Spleen (tissue), 11 donors: Measurements from ENCODE around the gene HRK. TPM values are rescaled to one million over a fixed set of nuclear protein-coding genes. Genes with fewer than 3 reads are reported as not detected.

ENCODE experiments used
- DNase-seq: peaks from one replicate; pipeline ENCODE4 v3.0.0-alpha.2; 2020
- H3K27ac ChIP-seq, 8 donors: fragments of 200-600 bp; sonication (generic) in 7 of 8; 1 replicate in 4 of 8; 2 replicates in 4 of 8; pipeline versions ENCODE4 v1.5.0 to v1.8.0; 2016 to 2021; ENCODE audit warnings: inconsistent platforms in 4 of 8, mild to moderate bottlenecking in 4 of 8, moderate library complexity in 1 of 8
- H3K27me3 ChIP-seq, 7 donors: fragments of 200-600 bp; sonication (generic) in 6 of 7; replicated peaks in 1 of 7; 1 replicate in 4 of 7; 2 replicates in 3 of 7; pipeline versions ENCODE4 v1.5.0 to v1.8.0; 2016 to 2021; ENCODE audit warnings: inconsistent platforms in 3 of 7, mild to moderate bottlenecking in 1 of 7
- H3K36me3 ChIP-seq, 6 donors: fragments of 200-600 bp; sonication (generic) in 5 of 6; 1 replicate in 4 of 6; 2 replicates in 2 of 6; pipeline versions ENCODE4 v1.5.0 to v1.8.0; 2016 to 2021; ENCODE audit warnings: inconsistent platforms in 2 of 6
- H3K4me1 ChIP-seq, 6 donors: fragments of 200-600 bp; sonication (generic) in 5 of 6; 1 replicate in 3 of 6; 2 replicates in 3 of 6; pipeline versions ENCODE4 v1.5.0 to v1.8.0; 2016 to 2021; ENCODE audit warnings: inconsistent platforms in 3 of 6
- H3K4me3 ChIP-seq, 8 donors: fragments of 200-600 bp; sonication (generic) in 7 of 8; 1 replicate in 4 of 8; 2 replicates in 4 of 8; pipeline versions ENCODE4 v1.5.0 to v1.8.0; 2016 to 2021; ENCODE audit warnings: inconsistent platforms in 4 of 8, mild to moderate bottlenecking in 4 of 8, moderate library complexity in 2 of 8
- H3K9me3 ChIP-seq, 8 donors: fragments of 200-600 bp; sonication (generic) in 7 of 8; 1 replicate in 4 of 8; 2 replicates in 4 of 8; pipeline versions ENCODE4 v1.5.0 to v1.8.0; 2016 to 2021; ENCODE audit warnings: inconsistent platforms in 4 of 8
- POLR2A ChIP-seq, 3 donors: fragments of 450-650 bp; IDR thresholded peaks; one replicate each; pipeline ENCODE4 v1.5.1; 2017; ENCODE audit warnings: antibody characterized with exemption in 3 of 3, mild to moderate bottlenecking in 1 of 3
- POLR2AphosphoS5 ChIP-seq, 3 donors: sonication (generic); formaldehyde crosslinking; IDR thresholded peaks; one replicate each; pipeline ENCODE4 v1.5.1; 2017; ENCODE audit warnings: antibody characterized with exemption in 3 of 3
- WGBS, 5 donors: extraction: QIAGEN DNeasy Blood & Tissue Kit in 3 of 5; methylation state at CpG; one replicate each; pipeline versions ENCODE4 v1.1.5 to v1.1.7; 2013 to 2018; 5-methylcytosine and 5-hydroxymethylcytosine counted together
- intact Hi-C: fragments of 100-400 bp; cut with DNase I; formaldehyde crosslinking; loops from one replicate; pipeline ENCODE4 v1.15.0; 2023; ENCODE audit warnings: low total_unique reads
- polyA plus RNA-seq, 3 donors: library from polyadenylated mRNA; stranded (reverse); fragments of 200-250 nt; gene quantifications; one replicate each; pipeline ENCODE4 v1.2.1, GENCODE V29; 2013
- total RNA-seq, 7 donors: library from RNA; depleted of rRNA in 3 of 7; stranded (reverse); fragments of >200 nt in 3 of 7; fragmentation: NEBNext Ultra II Directional in 4 of 7; extraction: Animal tissue kit (Norgen Biotek cat#: 25700) in 4 of 7; gene quantifications; one replicate each; pipeline versions ENCODE4 v1.1.0 to v1.2.1, GENCODE V29; 2016 to 2021
- TF ChIP-seq, protein P1 (sequence below), 11 experiments: fragments of 200-600 bp in 7 of 11; fragments of 450-650 bp in 4 of 11; sonication (generic) in 4 of 11; IDR thresholded peaks in 8 of 11; conservative IDR thresholded peaks in 3 of 11; 1 replicate in 7 of 11; 2 replicates in 4 of 11; pipeline versions ENCODE4 v1.4.0 to v1.8.0; 2016 to 2021; ENCODE audit warnings: antibody characterized with exemption in 11 of 11, inconsistent platforms in 4 of 11, mild to moderate bottlenecking in 1 of 11
- donor health status: healthy with polysubstance abuse.
- donor health status: DM: no; HTN: no; CAD: no; lungs with moderate emphysema.
- donor health status: DM: no; HTN: no; CAD: no.
- donor health status: Bipolar disorder and iron deficiency.
- donor health status: healthy.
- donor health status: DM: no; HTN: no; CAD: no.
- donor health status: DM: yes; HTN: yes; CAD: no.

HRK gene
- total and polyA plus RNA-seq, 10 donors = 0.07 to 0.76 (median 0.37) TPM; not detected in 1

DNA sequence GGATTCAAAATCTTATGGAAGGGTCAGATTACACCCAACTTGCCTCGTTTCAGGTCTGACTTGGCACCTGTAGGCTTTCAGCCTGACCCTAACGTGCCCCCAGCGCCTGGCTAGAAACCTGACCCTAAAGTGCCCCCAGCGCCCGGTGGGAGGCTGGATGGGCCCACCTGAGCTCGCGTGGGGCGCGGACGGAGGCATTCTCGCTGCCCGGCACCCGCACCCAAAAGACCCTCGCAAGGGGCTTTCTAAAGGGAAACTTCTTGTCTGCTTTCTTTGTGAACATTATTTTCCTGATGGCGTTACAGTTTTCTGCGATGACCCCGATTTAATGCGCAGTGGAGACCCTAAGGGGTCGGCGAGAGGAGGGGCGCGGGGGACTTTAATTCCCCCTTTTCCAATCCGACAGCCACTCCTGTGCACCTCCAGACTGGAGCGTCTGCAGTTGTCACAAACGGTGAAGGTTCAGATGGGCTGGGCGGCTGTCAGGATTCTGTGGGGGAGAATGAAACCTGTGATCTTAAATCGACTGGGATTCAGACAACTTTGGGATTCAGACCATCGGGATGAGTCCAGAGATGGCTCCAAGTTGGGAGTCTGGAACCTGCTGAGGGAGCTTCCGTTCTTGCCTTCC, 751 bp upstream of the HRK start:
- intact Hi-C loops = no loop called here
- 5 to 7% (median 5%) methylated on average over 24 to 29 of the region's 29 CpGs for WGBS, 5 donors

GRCh38 chr12:116880817-116881324, 370 bp downstream of the HRK start:
- Histone ChIP-seq H3K27ac (no peak overlapping the region), H3K36me3 (no peaks in the 10 kb centered on the region), H3K27me3 (peaks cover 0 to 92% (median 72%) of the 10 kb centered on the region in 7 donors), H3K9me3 (no peaks in the 10 kb centered on the region), H3K4me3 (peak overlapping the region in 6 of 8 donors; percentile 23 to 68 (median 34)), H3K4me1 (peaks cover 25 to 52% (median 42%) of the 10 kb centered on the region in 6 donors)
- TF ChIP-seq, protein P1, sequence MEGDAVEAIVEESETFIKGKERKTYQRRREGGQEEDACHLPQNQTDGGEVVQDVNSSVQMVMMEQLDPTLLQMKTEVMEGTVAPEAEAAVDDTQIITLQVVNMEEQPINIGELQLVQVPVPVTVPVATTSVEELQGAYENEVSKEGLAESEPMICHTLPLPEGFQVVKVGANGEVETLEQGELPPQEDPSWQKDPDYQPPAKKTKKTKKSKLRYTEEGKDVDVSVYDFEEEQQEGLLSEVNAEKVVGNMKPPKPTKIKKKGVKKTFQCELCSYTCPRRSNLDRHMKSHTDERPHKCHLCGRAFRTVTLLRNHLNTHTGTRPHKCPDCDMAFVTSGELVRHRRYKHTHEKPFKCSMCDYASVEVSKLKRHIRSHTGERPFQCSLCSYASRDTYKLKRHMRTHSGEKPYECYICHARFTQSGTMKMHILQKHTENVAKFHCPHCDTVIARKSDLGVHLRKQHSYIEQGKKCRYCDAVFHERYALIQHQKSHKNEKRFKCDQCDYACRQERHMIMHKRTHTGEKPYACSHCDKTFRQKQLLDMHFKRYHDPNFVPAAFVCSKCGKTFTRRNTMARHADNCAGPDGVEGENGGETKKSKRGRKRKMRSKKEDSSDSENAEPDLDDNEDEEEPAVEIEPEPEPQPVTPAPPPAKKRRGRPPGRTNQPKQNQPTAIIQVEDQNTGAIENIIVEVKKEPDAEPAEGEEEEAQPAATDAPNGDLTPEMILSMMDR (IDR thresholded peaks at IDR 0.05 in 8 of 11, conservative IDR thresholded peaks at IDR 0.05 in 3 of 11) = no peak
- no peak for TF ChIP-seq POLR2AphosphoS5 (IDR thresholded peaks at IDR 0.05)
- no peak for TF ChIP-seq POLR2A (IDR thresholded peaks at IDR 0.05)
- 0 to 1% (median 1%) methylated on average over 37 to 65 of the region's 65 CpGs for WGBS, 5 donors
- intact Hi-C loops = no loop called here
- peak; percentile 81 for DNase-seq

More for the DNA sequence above, 751 bp upstream of the HRK start:
- no peak for TF ChIP-seq POLR2A (IDR thresholded peaks at IDR 0.05)
- no peak for TF ChIP-seq POLR2AphosphoS5 (IDR thresholded peaks at IDR 0.05)
- TF ChIP-seq, protein P1 (IDR thresholded peaks at IDR 0.05 in 8 of 11, conservative IDR thresholded peaks at IDR 0.05 in 3 of 11) = no peak
- H3K36me3 ChIP-seq = no peaks in the 10 kb centered on the region
- H3K27me3 ChIP-seq = peaks cover 0 to 81% (median 63%) of the 10 kb centered on the region in 7 donors
- H3K27ac ChIP-seq = no peak overlapping the region
- peaks cover 25 to 52% (median 42%) of the 10 kb centered on the region in 6 donors for H3K4me1 ChIP-seq
- peak overlapping the region in 5 of 8 donors; percentile 13 to 68 (median 35) for H3K4me3 ChIP-seq
- peak; percentile 40 for DNase-seq
- no peaks in the 10 kb centered on the region for H3K9me3 ChIP-seq

GRCh38 chr12:116880213-116880816, 926 bp downstream of the HRK start:
- Histone ChIP-seq H3K4me3 (peak overlapping the region in 7 of 8 donors; percentile 23 to 68 (median 34)), H3K9me3 (no peaks in the 10 kb centered on the region), H3K27ac (no peak overlapping the region), H3K27me3 (peaks cover 0 to 98% (median 77%) of the 10 kb centered on the region in 7 donors), H3K4me1 (peaks cover 25 to 52% (median 42%) of the 10 kb centered on the region in 6 donors), H3K36me3 (no peaks in the 10 kb centered on the region)
- no peak for TF ChIP-seq POLR2A (IDR thresholded peaks at IDR 0.05)
- TF ChIP-seq, protein P1 (IDR thresholded peaks at IDR 0.05 in 8 of 11, conservative IDR thresholded peaks at IDR 0.05 in 3 of 11) = no peak
- TF ChIP-seq POLR2AphosphoS5 (IDR thresholded peaks at IDR 0.05) = no peak
- intact Hi-C loops = no loop called here
- DNase-seq = peak; percentile 20
- 4 to 8% (median 5%) methylated on average over 20 to 21 of the region's 21 CpGs for WGBS, 5 donors
